ENCODE results near the gene ARPC1B. TPM values are rescaled to one million over a fixed set of nuclear protein-coding genes. Genes with fewer than 3 reads are reported as not detected.
"Not testable (repeated sequence)": the region's sequence is repeated elsewhere in the genome, so short reads cannot be mapped to it uniquely, and the experiment has no call there.

Gene ARPC1B
- total RNA-seq, 2 donors from 2014 or later: 143 to 170 TPM

DNA sequence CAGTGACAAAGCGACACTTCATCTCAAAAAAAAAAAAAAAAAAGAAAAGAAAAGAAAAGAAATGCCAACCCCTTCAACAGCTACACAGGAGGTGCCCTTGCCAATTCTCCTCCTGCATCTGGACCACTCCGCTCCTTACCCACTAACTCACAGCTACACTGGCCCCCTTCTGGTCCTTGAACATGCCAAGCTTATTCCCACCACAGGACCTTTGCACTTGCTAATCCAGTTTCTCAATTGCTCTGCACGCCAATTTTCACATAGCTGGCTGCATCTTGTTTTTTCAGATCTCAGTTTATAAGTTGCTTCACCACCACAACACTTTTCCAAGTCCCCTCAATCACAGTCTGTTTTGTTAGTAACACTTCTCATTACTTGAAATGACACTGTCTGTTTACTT is 28.3 kb downstream of the ARPC1B start:
- ATAC-seq: no peak
- DNase-seq: no peak
- intact Hi-C loops (cut with DNase I, micrococcal nuclease): no loop called here

DNA sequence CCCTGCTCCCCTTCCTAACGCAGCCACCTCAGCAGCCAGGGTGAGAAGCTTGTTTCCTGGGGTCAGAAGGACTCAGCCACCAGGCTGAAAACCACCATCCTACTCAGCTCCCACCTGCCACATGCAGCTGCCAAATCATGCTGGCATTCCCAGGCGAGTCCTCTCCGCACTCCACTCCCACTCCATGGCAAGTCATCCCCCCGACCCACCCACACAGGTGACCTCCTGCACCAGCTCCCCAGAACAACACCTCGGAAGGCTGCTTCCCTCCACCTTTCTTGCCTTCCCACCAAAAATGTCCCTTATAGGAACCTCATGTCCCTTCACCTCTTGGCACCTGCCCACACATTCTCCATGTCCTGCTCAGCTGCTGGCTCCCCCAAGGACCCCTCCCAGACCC is 29.2 kb downstream of the ARPC1B start:
- intact Hi-C loops (cut with DNase I, micrococcal nuclease): no loop called here
- no peak for ATAC-seq

DNA sequence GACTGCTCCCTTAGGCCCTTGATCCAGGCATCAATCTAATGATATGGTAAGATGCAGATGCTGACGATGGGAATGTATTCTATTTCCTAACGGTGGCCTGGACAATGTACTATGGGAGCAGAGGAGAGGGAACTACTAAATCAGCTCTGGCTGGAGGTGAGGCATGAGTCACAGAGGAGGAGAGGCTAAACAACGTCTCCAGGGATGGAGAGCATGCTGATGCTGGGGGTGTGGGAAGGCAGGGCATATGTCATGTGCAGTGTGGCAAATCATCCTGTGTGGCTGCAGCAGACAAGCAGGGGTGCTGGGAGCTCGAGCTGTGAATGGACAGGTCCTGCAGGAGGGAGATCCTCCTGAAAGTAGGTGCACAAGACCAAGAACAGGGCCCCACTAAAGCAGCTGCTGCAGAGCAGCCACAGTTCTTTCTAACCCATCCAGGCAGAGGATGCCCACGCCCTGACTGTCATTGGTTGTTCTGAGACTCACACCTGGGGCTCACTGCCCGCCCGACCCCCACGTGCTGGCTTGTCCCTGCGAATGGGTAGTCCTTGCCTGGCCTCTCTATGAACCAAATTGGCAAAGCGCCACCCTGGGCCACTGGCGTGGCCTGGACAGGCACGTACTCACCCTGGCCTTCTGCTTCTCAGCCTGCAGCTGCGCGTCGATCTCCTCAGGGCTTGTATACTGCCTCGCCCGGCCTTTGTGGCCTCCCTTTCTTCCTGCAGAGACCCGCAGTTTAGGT is 29.9 kb downstream of the ARPC1B start:
- intact Hi-C loops (cut with DNase I, micrococcal nuclease): no loop called here
- ATAC-seq: no peak
- DNase-seq: no peak

More for the DNA sequence above, 29.2 kb downstream of the ARPC1B start:
- DNase-seq: no peak

DNA sequence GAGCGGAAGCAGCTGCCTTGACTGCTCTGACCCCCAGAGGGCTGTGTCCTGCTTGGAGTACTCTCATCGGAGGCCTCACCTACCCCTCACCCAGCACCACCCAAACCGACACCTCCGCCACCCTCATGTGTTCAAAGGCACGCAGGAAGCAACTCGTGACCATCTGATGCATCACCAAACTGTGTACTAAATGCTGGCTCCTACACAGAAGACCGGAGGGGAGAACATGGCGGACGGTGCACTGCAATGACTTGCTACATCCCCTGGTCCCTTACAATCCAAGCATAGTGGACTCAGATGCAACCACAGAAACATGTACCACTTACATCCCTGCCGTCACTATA is 30.4 kb downstream of the ARPC1B start:
- intact Hi-C loops (cut with DNase I, micrococcal nuclease): no loop called here
- ATAC-seq: no peak

DNA sequence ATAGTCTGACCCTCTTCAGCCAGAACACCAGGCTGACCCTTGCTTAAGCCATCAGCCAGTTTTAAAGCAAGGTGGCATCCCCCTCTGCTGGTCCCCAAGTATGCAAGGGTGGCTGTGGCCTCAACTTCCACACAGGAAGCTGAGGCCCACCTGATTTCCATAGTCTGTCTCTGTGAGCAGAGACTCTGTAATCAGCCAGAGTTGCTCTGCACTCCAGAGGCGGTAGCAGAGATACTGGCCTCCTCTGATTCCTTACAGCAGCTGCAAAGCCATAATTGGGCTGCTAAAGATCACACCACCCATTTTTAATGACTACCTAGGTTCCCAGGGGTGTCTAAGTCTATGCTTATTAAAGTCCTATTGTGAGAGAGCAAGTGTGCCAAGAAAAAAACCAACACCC is 32.0 kb downstream of the ARPC1B start:
- intact Hi-C loops (cut with DNase I, micrococcal nuclease): no loop called here
- ATAC-seq (no peak), DNase-seq (no peak)

More for the DNA sequence above, 30.4 kb downstream of the ARPC1B start:
- DNase-seq: no peak

DNA sequence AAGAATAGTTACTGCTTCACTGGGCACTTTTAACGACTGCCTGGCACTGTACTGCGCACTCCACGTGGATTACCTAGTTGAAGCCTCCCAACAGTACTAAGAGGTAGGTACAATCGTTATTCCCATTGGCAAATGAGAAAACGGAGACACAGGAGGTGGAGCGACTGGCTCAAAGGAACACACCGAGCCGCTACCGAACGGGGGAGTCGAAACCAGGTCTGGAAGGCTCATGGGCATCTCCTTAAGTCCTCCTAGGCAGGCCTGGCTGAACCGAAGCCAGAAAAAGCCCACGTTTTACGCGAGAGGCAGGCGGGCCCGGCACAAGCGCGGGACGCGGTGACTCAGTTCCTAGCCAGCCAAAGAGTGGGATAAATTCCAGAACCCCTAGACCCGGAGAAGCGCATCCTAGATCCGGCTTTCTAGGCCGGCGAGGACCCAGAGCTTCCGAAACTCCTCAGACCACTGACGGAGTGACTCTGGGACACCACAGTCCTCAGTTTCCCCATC is 33.4 kb downstream of the ARPC1B start:
- DNase-seq (peak; percentile 62 to 63), ATAC-seq (peak; percentile 53)
- intact Hi-C loops (cut with DNase I, micrococcal nuclease): no loop called here

DNA sequence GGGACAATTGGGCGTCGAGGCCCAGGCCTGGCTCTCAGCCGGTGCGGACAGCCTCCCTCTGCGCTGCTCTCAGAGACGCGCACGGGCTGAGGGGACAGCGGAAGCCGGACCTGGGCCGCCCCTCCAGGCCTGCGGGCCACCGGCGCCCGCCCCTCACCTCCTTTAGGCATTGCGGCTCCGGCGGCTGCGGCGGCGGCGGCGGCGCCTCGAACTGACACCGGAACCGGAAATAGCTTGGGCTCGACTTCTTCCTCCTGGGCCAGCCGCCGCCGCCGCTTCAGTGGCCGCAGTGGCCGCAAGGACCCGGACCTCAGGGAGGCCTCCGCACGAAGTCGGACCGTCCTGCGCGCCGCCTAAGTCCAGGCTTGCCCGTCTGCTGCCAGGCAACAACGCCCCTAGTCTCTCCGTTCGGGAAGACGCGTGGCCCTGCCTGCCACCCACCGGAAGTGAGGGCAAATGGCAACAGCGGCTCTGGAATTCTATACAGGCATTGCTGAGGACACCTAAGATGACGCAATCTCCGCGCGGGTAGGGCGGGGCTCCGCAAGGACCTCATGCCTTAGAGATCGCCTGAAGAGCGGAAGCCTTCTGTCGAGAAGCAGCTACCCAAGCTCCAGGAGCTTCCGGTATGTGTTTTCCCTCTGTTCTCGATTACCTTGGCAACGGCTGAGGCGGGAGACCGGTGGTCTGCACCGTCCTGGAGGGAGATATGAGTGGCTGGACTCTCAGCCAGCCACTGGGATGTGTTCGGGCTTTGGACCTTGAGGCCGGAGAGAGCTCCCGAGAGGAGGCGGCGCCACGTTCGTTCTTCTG is 34.1 kb downstream of the ARPC1B start, which contains the start of the genes BUD31 and PDAP1:
BUD31 (plus strand) TSS at position 591 of the 813 bp plus-strand sequence. CDS start 2,124 bp downstream, outside the sequence.
PDAP1 (minus strand) TSS at position 219 of the 813 bp plus-strand sequence; CDS start at position 170, 49 bp downstream.
- ATAC-seq (peak; percentile 92), DNase-seq (peak; percentile 92 to 93)
- intact Hi-C loops (cut with DNase I, micrococcal nuclease): no loop called here

DNA sequence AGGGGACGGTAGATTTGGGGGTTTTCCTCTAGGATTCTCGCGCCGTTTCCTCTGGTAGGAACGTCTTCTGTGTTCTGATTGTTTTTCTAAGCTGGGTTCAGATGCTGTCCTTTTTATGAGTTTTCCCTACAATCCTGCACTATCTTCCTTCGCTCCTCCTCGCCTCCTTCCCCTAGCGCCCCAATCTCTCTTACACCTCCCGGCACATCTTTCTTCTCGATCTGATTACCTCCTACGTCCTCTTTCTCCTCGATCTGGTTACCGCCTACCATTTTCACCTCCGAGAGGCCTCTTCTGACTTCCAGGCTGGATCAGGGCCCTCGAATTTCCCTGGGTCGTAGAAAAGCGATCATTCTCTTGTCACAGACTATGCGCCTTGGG is 34.7 kb downstream of the ARPC1B start:
- no peak for DNase-seq
- ATAC-seq: peak; percentile 2
- intact Hi-C loops (cut with DNase I, micrococcal nuclease): no loop called here

DNA sequence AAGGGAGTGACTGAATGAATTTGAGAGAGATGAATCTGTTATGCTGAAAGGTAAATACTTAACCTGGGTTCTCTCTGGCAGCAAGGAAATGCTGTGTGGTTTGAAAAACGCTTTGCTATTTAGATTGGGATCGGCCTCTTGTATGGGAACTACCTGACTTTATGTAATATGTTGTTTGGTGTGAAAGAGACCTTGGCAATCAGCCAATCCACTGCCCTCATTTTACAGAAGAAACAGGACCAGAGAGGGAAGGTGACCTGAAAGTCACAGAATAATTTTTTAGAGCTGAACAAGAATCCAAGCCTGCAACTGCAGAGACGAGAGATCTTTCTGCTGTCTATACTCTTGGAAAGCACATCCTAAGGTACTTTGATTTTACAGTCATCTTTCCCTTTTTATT is 35.3 kb downstream of the ARPC1B start:
- DNase-seq (no peak), ATAC-seq (no peak)
- intact Hi-C loops (cut with DNase I, micrococcal nuclease): loop anchor here in 1 of 2 donors (10.0 kb wide), 1 partner anchor 45 kb away; no protein-coding TSS in a partner anchor

DNA sequence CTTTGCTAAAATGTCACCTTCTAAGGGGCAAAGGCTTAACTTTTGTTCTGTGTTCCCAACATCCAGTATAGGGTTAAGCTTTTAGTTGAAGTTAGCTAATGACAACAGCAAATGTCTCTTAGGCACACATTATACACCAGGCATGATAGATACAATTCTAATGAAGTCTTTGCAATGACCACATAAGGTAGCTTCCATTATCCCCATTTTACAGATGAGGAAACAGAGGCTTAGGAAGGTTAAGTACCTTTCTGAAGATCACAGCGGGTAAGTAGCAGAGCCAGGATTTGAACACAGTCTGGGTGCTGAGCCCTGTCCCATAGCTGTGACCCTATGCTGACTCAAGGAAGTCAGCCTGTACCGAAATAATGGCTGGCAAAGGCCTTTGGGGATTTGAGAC is 36.1 kb downstream of the ARPC1B start:
- ATAC-seq (no peak), DNase-seq (no peak)

DNA sequence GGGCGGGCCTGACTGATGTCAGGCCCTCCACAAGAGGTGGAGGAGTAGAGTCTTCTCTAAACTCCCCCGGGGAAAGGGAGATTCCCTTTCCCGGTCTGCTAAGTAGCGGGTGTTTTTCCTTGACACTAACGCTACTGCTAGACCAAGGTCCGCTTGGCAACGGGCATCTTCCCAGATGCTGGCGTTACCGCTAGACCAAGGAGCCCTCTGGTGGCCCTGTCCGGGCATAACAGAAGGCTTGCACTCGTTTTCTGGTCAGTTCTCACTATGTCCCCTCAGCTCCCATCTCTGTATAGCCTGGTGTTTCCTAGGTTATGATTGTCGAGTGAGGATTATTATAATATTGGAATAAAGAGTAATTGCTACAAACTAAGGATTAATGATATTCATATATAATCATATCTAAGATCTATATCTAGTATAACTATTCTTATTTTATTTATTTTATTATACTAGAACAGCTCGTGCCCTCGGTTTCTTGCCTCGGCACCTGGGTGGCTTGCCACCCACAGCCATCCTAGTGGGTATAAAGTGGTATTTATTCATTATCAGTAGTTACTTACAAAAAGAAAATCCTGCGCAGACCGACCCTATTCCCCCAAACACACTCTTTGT is 41.1 kb downstream of the ARPC1B start:
- ATAC-seq: not testable (repeated sequence)
- peak; percentile 68 to 80 for DNase-seq
- intact Hi-C loops (cut with DNase I, micrococcal nuclease): loop anchor here in 1 of 2 donors (10.0 kb wide), 1 partner anchor 51 kb away; no protein-coding TSS in a partner anchor

More for the DNA sequence above, 36.1 kb downstream of the ARPC1B start:
- intact Hi-C loops (cut with DNase I, micrococcal nuclease): loop anchor here in 1 of 2 donors (10.0 kb wide), 1 partner anchor 46 kb away; no protein-coding TSS in a partner anchor

DNA sequence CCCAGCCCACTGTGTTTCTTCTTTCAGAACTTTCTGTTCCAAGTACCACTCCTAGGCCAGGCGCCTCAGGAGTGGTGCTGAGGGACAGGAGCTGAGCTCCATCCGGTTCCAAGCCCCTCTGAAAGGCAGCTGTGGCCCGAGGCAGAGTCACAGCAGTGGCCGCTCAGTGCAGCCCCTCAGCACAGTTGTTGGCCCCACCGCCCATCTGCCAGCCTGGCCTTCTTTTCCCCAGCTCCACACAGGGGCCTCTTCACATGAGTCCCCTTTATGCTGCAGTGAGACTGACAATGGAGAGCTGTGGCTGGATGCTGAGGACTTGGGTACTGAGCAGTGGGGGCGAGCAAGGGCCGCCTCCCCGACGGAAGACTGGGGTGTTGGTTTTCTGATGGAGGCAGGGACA is 43.7 kb downstream of the ARPC1B start:
- intact Hi-C loops (cut with DNase I, micrococcal nuclease): loop anchor here in 1 of 2 donors (10.0 kb wide), 1 partner anchor 53 kb away; no protein-coding TSS in a partner anchor
- DNase-seq: no peak
- no peak for ATAC-seq

DNA sequence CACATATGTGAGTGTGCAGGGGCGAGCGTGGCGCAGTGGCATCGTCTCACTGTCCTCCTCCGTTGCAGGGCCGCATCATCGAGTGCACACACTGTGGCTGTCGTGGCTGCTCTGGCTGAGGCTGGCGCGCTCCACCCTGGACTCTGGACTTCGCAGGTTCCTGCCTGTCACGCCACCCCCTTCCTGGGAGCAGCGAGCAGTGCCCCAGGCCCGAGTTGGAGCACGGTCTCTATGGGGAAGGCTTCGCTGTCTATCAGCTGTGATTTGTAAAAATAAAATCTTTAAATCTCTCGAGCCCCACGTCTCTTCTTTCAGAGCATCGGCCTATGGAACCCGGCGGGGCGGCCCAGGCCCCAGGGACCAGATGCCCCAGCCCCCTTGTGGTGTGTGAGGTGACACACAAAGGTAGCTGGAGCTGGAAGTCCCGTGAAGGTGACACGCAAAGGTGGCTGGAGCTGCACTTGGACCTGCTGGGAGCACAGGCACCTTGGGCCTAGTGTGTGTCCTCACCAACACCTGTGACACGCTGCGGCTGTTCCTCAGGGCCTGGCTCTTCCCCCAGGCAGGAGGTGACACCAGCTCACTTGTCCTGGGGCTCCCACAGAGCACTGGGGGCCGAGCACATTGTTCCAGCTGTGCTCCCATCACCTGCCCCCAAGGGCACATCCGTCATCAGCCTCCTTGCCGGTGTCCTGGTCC is 44.9 kb downstream of the ARPC1B start:
- no peak for DNase-seq
- intact Hi-C loops (cut with DNase I, micrococcal nuclease): loop anchor here in 1 of 2 donors (10.0 kb wide), 1 partner anchor 55 kb away; no protein-coding TSS in a partner anchor
- ATAC-seq: no peak

DNA sequence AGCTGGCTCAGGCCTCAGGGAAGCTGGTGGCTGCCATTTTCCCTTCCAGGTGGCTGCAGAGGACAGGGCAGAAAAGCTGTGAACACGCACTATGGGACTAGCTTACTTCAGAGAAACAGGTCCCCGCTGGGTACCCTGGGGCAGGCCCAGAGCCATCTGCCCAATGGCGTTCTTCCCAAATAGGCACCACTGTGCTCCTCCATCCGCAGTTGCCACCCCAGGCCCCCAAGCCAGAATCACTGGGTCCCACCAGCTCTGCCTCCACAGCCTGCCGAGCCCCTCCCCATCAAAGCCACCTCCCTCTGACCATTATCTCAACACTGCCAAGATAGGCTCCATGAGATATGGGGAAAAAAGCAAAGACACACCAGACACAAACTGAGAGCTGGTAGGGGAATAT is 45.7 kb downstream of the ARPC1B start:
- intact Hi-C loops (cut with DNase I, micrococcal nuclease): no loop called here
- DNase-seq (no peak), ATAC-seq (no peak)

DNA sequence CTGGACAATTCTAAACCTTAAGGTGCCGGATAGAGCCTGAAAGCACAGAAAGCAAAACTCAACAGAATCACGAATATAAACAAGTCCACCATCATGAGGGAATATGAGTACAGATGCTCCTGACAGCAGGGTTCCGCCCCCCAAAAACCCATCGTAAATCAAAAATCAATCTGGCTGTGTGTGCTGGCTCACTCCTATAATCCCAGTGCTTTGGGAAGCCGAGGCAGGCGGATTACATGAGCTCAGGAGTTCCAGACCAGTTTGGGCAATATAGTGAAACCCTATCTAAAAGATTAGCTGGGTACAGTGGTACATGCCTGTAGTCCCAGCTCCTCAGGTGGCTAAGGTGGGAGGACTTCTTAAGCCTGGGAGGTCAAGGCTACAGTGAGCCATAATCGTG is 46.5 kb downstream of the ARPC1B start:
- intact Hi-C loops (cut with DNase I, micrococcal nuclease): no loop called here
- DNase-seq: no peak
- ATAC-seq: no peak

DNA sequence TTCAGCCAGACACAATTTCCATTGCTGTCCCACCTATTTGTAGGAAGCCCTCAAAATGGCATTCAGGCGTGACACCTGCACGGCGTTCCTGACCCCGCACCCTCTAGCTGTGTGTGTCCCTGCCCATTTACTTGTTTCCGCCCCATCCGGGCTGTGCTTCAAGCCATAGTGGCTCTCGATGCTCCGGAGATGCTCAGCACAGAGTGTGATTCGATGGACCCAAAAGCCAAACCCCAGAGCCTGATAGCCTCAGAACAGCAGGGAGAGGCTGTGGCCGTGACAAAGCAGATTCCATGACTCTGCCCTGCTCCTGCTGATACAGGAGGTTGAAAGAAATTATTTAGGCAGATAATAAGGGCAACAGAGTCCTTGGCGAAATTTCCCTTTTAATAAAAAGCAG is 47.7 kb downstream of the ARPC1B start:
- no peak for DNase-seq
- intact Hi-C loops (cut with DNase I, micrococcal nuclease): no loop called here
- no peak for ATAC-seq

DNA sequence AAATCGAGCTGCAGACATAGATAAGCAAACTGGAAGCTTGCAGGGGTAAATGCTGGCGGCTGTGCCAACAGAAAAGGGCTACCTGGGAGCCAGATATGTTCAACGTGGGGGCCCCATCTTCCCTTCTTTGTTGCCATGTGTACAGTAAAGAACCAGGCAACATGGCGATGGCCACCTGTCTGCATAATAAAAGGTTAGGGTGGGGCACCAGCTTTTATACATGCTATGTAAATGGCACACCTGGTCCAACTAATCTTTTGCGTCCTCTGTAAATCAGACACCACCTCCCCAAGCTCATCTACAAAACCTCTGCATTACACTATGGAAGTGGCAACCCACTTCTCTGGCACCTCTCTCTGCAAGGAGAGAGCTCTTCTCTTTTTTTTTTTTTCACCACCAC is 48.1 kb downstream of the ARPC1B start:
- peak; percentile 87 for ATAC-seq
- DNase-seq: peak in 1 of 2 donors; percentile 23
- intact Hi-C loops (cut with DNase I, micrococcal nuclease): no loop called here

DNA sequence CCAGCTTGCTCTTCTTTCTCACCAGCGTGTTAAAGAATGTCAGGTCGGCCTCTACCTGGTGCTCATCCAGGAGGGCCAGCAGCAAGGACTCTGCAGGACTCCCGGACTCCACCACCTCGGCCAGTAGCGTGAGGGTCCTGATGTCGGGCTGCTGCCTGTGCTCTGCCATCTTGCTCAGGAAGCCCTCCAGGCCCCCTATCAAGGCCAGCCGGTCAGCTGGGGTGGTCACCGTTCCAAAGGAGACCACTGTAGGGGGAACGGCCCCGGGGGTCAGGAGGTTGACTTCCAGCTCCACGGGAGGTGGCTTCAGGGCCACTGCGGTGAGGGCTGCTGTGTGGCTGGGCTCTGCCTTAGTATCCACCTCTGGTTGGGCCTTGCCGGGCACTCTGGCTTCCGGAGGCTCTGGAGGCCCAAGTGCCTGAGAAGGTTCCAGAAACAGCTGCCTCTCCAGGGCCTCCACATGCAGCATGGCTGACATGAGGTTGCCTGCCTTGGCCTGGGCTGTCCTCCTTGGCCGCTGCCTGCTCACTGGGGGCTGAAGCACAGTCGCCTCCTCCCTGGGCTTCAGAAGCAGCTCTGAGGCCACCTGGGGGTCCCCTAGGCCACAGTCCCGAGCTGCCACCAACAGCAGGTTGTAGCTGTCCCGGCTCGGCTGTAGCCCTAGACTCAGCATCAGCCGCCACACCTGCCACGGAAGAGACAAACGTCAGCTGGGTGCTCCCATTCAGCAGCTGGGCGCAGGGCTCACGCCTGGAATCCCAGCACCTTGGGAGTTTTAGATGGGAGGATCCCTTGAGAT is 50.6 kb downstream of the ARPC1B start:
- DNase-seq (no peak), ATAC-seq (no peak)
- intact Hi-C loops (cut with DNase I, micrococcal nuclease): no loop called here

All from left colon (tissue), 2 donors.